H1 (cell line): ENCODE measurements around the gene C6orf136. TPM values are rescaled to one million over a fixed set of nuclear protein-coding genes. Genes with fewer than 3 reads are reported as not detected.

ENCODE experiments used
- CTBP2 ChIP-seq: IDR thresholded peaks from 2 replicates; pipeline ENCODE4 v1.7.0; 2011; ENCODE audit warnings: borderline replicate concordance, mild to moderate bottlenecking, moderate library complexity, mixed read lengths, low read length; ENCODE audit not compliant: insufficient read depth, insufficient read length
- EGR1 ChIP-seq: IDR thresholded peaks from 2 replicates; pipeline ENCODE4 v1.6.1; 2011; ENCODE audit warnings: low read depth, low read length, borderline replicate concordance
- SIX5 ChIP-seq: IDR thresholded peaks from 2 replicates; pipeline ENCODE4 v1.6.1; 2011; ENCODE audit warnings: mild to moderate bottlenecking, low read depth, low read length
- SRF ChIP-seq: IDR thresholded peaks from 2 replicates; pipeline ENCODE4 v1.6.1; 2011; ENCODE audit warnings: mild to moderate bottlenecking, low read depth, low read length, moderate library complexity
- polyA plus RNA-seq, 7 experiments: library from polyadenylated mRNA; depleted of rRNA in 3 of 7; stranded (reverse) in 5 of 7; unstranded in 2 of 7; fragments of >200 nt in 5 of 7; fragments of 200-250 nt in 2 of 7; gene quantifications; 1 replicate in 5 of 7; 2 replicates in 1 of 7; 4 replicates in 1 of 7; pipeline versions ENCODE4 v1.2.1 to v1.2.3, GENCODE V29; 2011 to 2013; ENCODE audit warnings: missing spikeins in 2 of 7, mixed read lengths in 2 of 7
- total RNA-seq: library from RNA; stranded (reverse); fragmentation: NEBNext Ultra II Directional; extraction: Animal tissue kit (Norgen Biotek cat#: 25700); gene quantifications from 2 replicates; pipeline ENCODE4 v1.2.1, GENCODE V29; 2021

C6orf136 gene
- total and polyA plus RNA-seq, 2 of the 8 experiments (the other 6 are each of a cell fraction or from before 2014, with no cell fraction given), result 20.8 to 23.1 TPM

GRCh38 chr6:30644769-30645168, 2.2 kb upstream of the C6orf136 start (continued):
- no peak for TF ChIP-seq CTBP2
- no peak for TF ChIP-seq SRF
- TF ChIP-seq SIX5, result no peak
- TF ChIP-seq EGR1, result no peak
